Adipocyte (in vitro differentiated cells): Measurements from ENCODE around the gene SBF1.
A peak's percentile ranks its signal among the peaks of the same experiment; 100 is the strongest.

Experiments used
- DNase-seq: peaks from one replicate; pipeline ENCODE4 v3.0.0-alpha.2; 2015; ENCODE audit warnings: low read depth
- H3K27me3 ChIP-seq: replicated peaks from 2 replicates; pipeline ENCODE4 v1.7.0; 2013; ENCODE audit warnings: mild to moderate bottlenecking, low read length, moderate library complexity; ENCODE audit not compliant: control insufficient read depth, insufficient read depth
- H3K36me3 ChIP-seq: 2 replicates; pipeline ENCODE4 v1.7.0; 2013; ENCODE audit warnings: low read length, mild to moderate bottlenecking, moderate library complexity; ENCODE audit not compliant: control insufficient read depth, insufficient read depth, severe bottlenecking
- H3K4me1 ChIP-seq: 2 replicates; pipeline ENCODE4 v1.7.0; 2013; ENCODE audit warnings: mild to moderate bottlenecking, low read length, moderate library complexity; ENCODE audit not compliant: control insufficient read depth, insufficient read depth
- H3K4me3 ChIP-seq: 2 replicates; pipeline ENCODE4 v1.7.0; 2013; ENCODE audit warnings: mild to moderate bottlenecking, low read length, moderate library complexity
- H3K9ac ChIP-seq: 2 replicates; pipeline ENCODE4 v1.7.0; 2013; ENCODE audit warnings: mild to moderate bottlenecking, low read length, moderate library complexity
- H3K9me3 ChIP-seq: 2 replicates; pipeline ENCODE4 v1.7.0; 2013; ENCODE audit warnings: mild to moderate bottlenecking, low read length, moderate library complexity; ENCODE audit not compliant: control insufficient read depth

Gene SBF1

GRCh38 chr22:50505276-50505775 is 30.5 kb upstream of the SBF1 start:
- Histone ChIP-seq H3K4me1 (peaks cover 15% of the 10 kb centered on the region), H3K9me3 (no peaks in the 10 kb centered on the region), H3K4me3 (no peak overlapping the region), H3K9ac (no peak overlapping the region), H3K27me3 (no peaks in the 10 kb centered on the region), H3K36me3 (peaks cover 22% of the 10 kb centered on the region)
- DNase-seq, result no peak

- Histone ChIP-seq H3K9me3 (no peaks in the 10 kb centered on the region), H3K4me1 (peaks cover 15% of the 10 kb centered on the region)
- DNase-seq, result no peak
Measured at GRCh38 chr22:50504369-50505211, 29.8 kb upstream of the SBF1 start.

GRCh38 chr22:50503475-50504145 is 28.8 kb upstream of the SBF1 start:
- H3K36me3 ChIP-seq, result peaks cover 22% of the 10 kb centered on the region
- DNase-seq, result no peak
- H3K9ac ChIP-seq, result no peak overlapping the region
- H3K9me3 ChIP-seq, result no peaks in the 10 kb centered on the region
- no peak overlapping the region for H3K4me3 ChIP-seq
- H3K4me1 ChIP-seq, result peaks cover 6% of the 10 kb centered on the region
- H3K27me3 ChIP-seq, result no peaks in the 10 kb centered on the region

More at GRCh38 chr22:50504369-50505211, 29.8 kb upstream of the SBF1 start:
- Histone ChIP-seq H3K27me3 (no peaks in the 10 kb centered on the region), H3K36me3 (peaks cover 22% of the 10 kb centered on the region), H3K4me3 (no peak overlapping the region), H3K9ac (no peak overlapping the region)

- DNase-seq, result no peak
- H3K27me3 ChIP-seq, result no peaks in the 10 kb centered on the region
- H3K36me3 ChIP-seq, result peaks cover 22% of the 10 kb centered on the region
- peaks cover 9% of the 10 kb centered on the region for H3K4me1 ChIP-seq
- H3K9ac ChIP-seq, result no peak overlapping the region
- no peak overlapping the region for H3K4me3 ChIP-seq
- no peaks in the 10 kb centered on the region for H3K9me3 ChIP-seq
Measured at GRCh38 chr22:50502628-50503474, 28.0 kb upstream of the SBF1 start.

GRCh38 chr22:50502096-50502495 is 27.3 kb upstream of the SBF1 start:
- no peaks in the 10 kb centered on the region for H3K9me3 ChIP-seq
- H3K4me1 ChIP-seq, result peaks cover 9% of the 10 kb centered on the region
- no peaks in the 10 kb centered on the region for H3K27me3 ChIP-seq

GRCh38 chr22:50500452-50500851 is 25.6 kb upstream of the SBF1 start:
- no peak for DNase-seq
- H3K9me3 ChIP-seq, result no peaks in the 10 kb centered on the region
- no peak overlapping the region for H3K9ac ChIP-seq
- H3K27me3 ChIP-seq, result no peaks in the 10 kb centered on the region
- H3K4me3 ChIP-seq, result no peak overlapping the region
- peaks cover 3% of the 10 kb centered on the region for H3K4me1 ChIP-seq
- peaks cover 18% of the 10 kb centered on the region for H3K36me3 ChIP-seq

More at GRCh38 chr22:50502096-50502495, 27.3 kb upstream of the SBF1 start:
- peaks cover 22% of the 10 kb centered on the region for H3K36me3 ChIP-seq
- no peak for DNase-seq
- no peak overlapping the region for H3K4me3 ChIP-seq
- H3K9ac ChIP-seq, result no peak overlapping the region

GRCh38 chr22:50498322-50498890 is 23.6 kb upstream of the SBF1 start:
- Histone ChIP-seq H3K4me1 (peaks cover 3% of the 10 kb centered on the region), H3K36me3 (peaks cover 11% of the 10 kb centered on the region), H3K27me3 (no peaks in the 10 kb centered on the region), H3K9me3 (no peaks in the 10 kb centered on the region), H3K9ac (no peak overlapping the region), H3K4me3 (no peak overlapping the region)
- DNase-seq, result peak; percentile 64

- Histone ChIP-seq H3K4me1 (peaks cover 3% of the 10 kb centered on the region), H3K9ac (no peak overlapping the region), H3K4me3 (no peak overlapping the region), H3K9me3 (no peaks in the 10 kb centered on the region), H3K36me3 (no peaks in the 10 kb centered on the region), H3K27me3 (no peaks in the 10 kb centered on the region)
- no peak for DNase-seq
Measured at GRCh38 chr22:50497093-50497492, 22.3 kb upstream of the SBF1 start.

- H3K27me3 ChIP-seq, result no peaks in the 10 kb centered on the region
- no peaks in the 10 kb centered on the region for H3K36me3 ChIP-seq
- no peak overlapping the region for H3K4me3 ChIP-seq
- DNase-seq, result no peak
- H3K9ac ChIP-seq, result no peak overlapping the region
- H3K4me1 ChIP-seq, result no peaks in the 10 kb centered on the region
- no peaks in the 10 kb centered on the region for H3K9me3 ChIP-seq
Measured at GRCh38 chr22:50490531-50491308, 15.9 kb upstream of the SBF1 start.
